Activated effector memory CD4-positive, alpha-beta T cell treated with Interleukin-2 at 50 U/mL for 16 hours (primary cell): ENCODE data around the gene PHF1.
"Not testable (repeated sequence)": the region's sequence is repeated elsewhere in the genome, so short reads cannot be mapped to it uniquely, and the experiment has no call there.

Source experiments
- DNase-seq: peaks from one replicate; pipeline ENCODE4 v3.0.0-alpha.2; 2020

PHF1 gene

GRCh38 chr6:33391922-33392594 lies 18.8 kb upstream of the PHF1 start:
- DNase-seq = no peak

GRCh38 chr6:33392595-33392948 lies 18.2 kb upstream of the PHF1 start:
- no peak for DNase-seq

- no peak for DNase-seq
Measured at GRCh38 chr6:33392979-33393378, 17.8 kb upstream of the PHF1 start.

- no peak for DNase-seq
Measured at GRCh38 chr6:33397541-33397940, 13.3 kb upstream of the PHF1 start.

- DNase-seq = not testable (repeated sequence)
Measured at GRCh38 chr6:33398601-33399000, 12.2 kb upstream of the PHF1 start.

- DNase-seq = not testable (repeated sequence)
Measured at GRCh38 chr6:33399881-33400280, 10.9 kb upstream of the PHF1 start.

- DNase-seq = no peak
Measured at GRCh38 chr6:33404884-33405283, 5.9 kb upstream of the PHF1 start.

GRCh38 chr6:33405386-33405940 lies 5.4 kb upstream of the PHF1 start:
- no peak for DNase-seq

- DNase-seq = no peak
Measured at GRCh38 chr6:33406126-33406525, 4.7 kb upstream of the PHF1 start.

GRCh38 chr6:33407132-33407718 lies 3.6 kb upstream of the PHF1 start:
- no peak for DNase-seq

GRCh38 chr6:33410050-33410710 lies 634 bp upstream of the PHF1 start:
- DNase-seq = peak; percentile 97

- DNase-seq = no peak
Measured at GRCh38 chr6:33411632-33412005, 805 bp downstream of the PHF1 start.

GRCh38 chr6:33412140-33413009 lies 1.6 kb downstream of the PHF1 start:
- DNase-seq = no peak

GRCh38 chr6:33413241-33414120 lies 2.7 kb downstream of the PHF1 start:
- no peak for DNase-seq

GRCh38 chr6:33414592-33415271 lies 3.9 kb downstream of the PHF1 start:
- DNase-seq = no peak

- DNase-seq = no peak
Measured at GRCh38 chr6:33415831-33416230, 5.0 kb downstream of the PHF1 start.

GRCh38 chr6:33416386-33417127 lies 5.7 kb downstream of the PHF1 start:
- DNase-seq = no peak

GRCh38 chr6:33417128-33417902 lies 6.5 kb downstream of the PHF1 start:
- DNase-seq = no peak

GRCh38 chr6:33417903-33418689 lies 7.3 kb downstream of the PHF1 start, which contains the start of gene CUTA:
Gene CUTA, minus strand, starts transcription at chr6:33418107. Its CDS starts 107 bp downstream, at chr6:33418000.
- peak; percentile 98 for DNase-seq
